PC-3 (cell line): ENCODE measurements around the gene ILF2. TPM values are rescaled to one million over a fixed set of nuclear protein-coding genes. Genes with fewer than 3 reads are reported as not detected.

ENCODE experiments used
- ATAC-seq: fragments of 200-7000 bp; cut with Tn5 transposase; 2 replicates; pipeline ENCODE4 v1.9.1; 2020; ENCODE audit warnings: mild to moderate bottlenecking, moderate library complexity
- BruUV-seq: library from RNA; stranded (reverse); fragments of 400-500 nt; replicated peaks from 2 replicates; lab custom pipeline; 2021; lab: Mats Ljungman, UMichigan
- CTCF ChIA-PET: fragments of 300-600 bp; sonication (Branson Sonifier 250); formaldehyde crosslinking; loops from one replicate; lab custom pipeline; 2022; ENCODE audit warnings: antibody characterized with exemption; lab: Charles Lee
- POLR2A ChIA-PET: fragments of 300-600 bp; sonication (Branson Sonifier 250); formaldehyde crosslinking; loops from one replicate; lab custom pipeline; 2022; ENCODE audit warnings: antibody characterized with exemption; ENCODE audit not compliant: unreplicated experiment; lab: Charles Lee
- DNase-seq: peaks from one replicate; pipeline ENCODE4 v3.0.0-alpha.2; 2015
- H2AFZ ChIP-seq: fragments of 300-600 bp; sonication (generic); 2 replicates; pipeline ENCODE4 v1.6.0; 2016; ENCODE audit warnings: antibody characterized with exemption, low read length
- H3F3A ChIP-seq: fragments of 300-600 bp; sonication (generic); one replicate; pipeline ENCODE4 v1.6.0; 2017; ENCODE audit warnings: antibody characterized with exemption, low read length, control low read depth, mild to moderate bottlenecking; ENCODE audit not compliant: unreplicated experiment
- H3K27ac ChIP-seq: fragments of 300-600 bp; sonication (generic); 2 replicates; pipeline ENCODE4 v1.5.1; 2016; ENCODE audit warnings: mild to moderate bottlenecking, low read length
- H3K27me3 ChIP-seq: fragments of 300-600 bp; sonication (generic); 2 replicates; pipeline ENCODE4 v1.6.1; 2016; ENCODE audit warnings: low read length, mixed read lengths
- H3K36me3 ChIP-seq: fragments of 300-600 bp; sonication (generic); 2 replicates; pipeline ENCODE4 v1.6.1; 2016; ENCODE audit warnings: low read depth, mixed run types, low read length, mixed read lengths
- H3K4me1 ChIP-seq: fragments of 300-600 bp; sonication (generic); 2 replicates; pipeline ENCODE4 v1.5.1; 2016; ENCODE audit warnings: low read length; ENCODE audit not compliant: insufficient read depth
- H3K4me2 ChIP-seq: fragments of 300-600 bp; sonication (generic); 2 replicates; pipeline ENCODE4 v1.6.0; 2016; ENCODE audit warnings: low read length
- H3K4me3 ChIP-seq: fragments of 300-600 bp; sonication (generic); 2 replicates; pipeline ENCODE4 v1.5.1; 2016; ENCODE audit warnings: mild to moderate bottlenecking, low read length, mixed read lengths
- H3K79me2 ChIP-seq: fragments of 300-600 bp; sonication (generic); 2 replicates; pipeline ENCODE4 v1.6.1; 2017; ENCODE audit warnings: low read length, mixed read lengths
- H3K9ac ChIP-seq: fragments of 300-600 bp; sonication (generic); 2 replicates; pipeline ENCODE4 v1.6.0; 2016; ENCODE audit warnings: mild to moderate bottlenecking, low read length
- H3K9me2 ChIP-seq: fragments of 300-600 bp; sonication (generic); replicated peaks from 2 replicates; pipeline ENCODE4 v1.6.1; 2016; ENCODE audit warnings: mixed run types, low read length, mixed read lengths
- H3K9me3 ChIP-seq: fragments of 300-600 bp; sonication (generic); 2 replicates; pipeline ENCODE4 v1.6.1; 2016; ENCODE audit warnings: low read length, mixed read lengths
- H4K20me1 ChIP-seq: fragments of 300-600 bp; sonication (generic); 2 replicates; pipeline ENCODE4 v1.6.1; 2016; ENCODE audit warnings: low read length, mixed read lengths
- EZH2 ChIP-seq: fragments of 300-600 bp; sonication (generic); IDR thresholded peaks from one replicate; pipeline ENCODE4 v1.6.1; 2017; ENCODE audit warnings: antibody characterized with exemption, mild to moderate bottlenecking, low read length; ENCODE audit not compliant: unreplicated experiment
- EZH2phosphoT487 ChIP-seq: fragments of 300-600 bp; sonication (generic); IDR thresholded peaks from 2 replicates; pipeline ENCODE4 v1.6.1; 2018; ENCODE audit warnings: mild to moderate bottlenecking, antibody characterized with exemption, low read length, borderline replicate concordance
- intact Hi-C: fragments of 100-400 bp; cut with micrococcal nuclease; formaldehyde crosslinking; loops from 2 replicates; pipeline ENCODE4 v1.9.0; 2023
- total RNA-seq: library from RNA; depleted of rRNA; stranded (reverse); fragments of >200 nt; gene quantifications from 2 replicates; pipeline ENCODE4 v1.2.3, GENCODE V29; 2014
- TF ChIP-seq, protein P1 (sequence below): fragments of 300-600 bp; sonication (generic); conservative IDR thresholded peaks from 2 replicates; pipeline ENCODE4 v1.5.1; 2017; ENCODE audit warnings: antibody characterized with exemption, low read depth, mild to moderate bottlenecking, low read length

Gene ILF2
- total RNA-seq, 1 experiment from 2014 or later = 439 TPM

- Histone ChIP-seq H2AFZ (peak within 1 kb of the TSS; percentile 91), H3K9me3 (no peaks in the 10 kb centered on the region), H4K20me1 (no peaks in the 10 kb centered on the region), H3K79me2 (peaks cover 13% of the 10 kb centered on the region), H3K4me1 (peaks cover 14% of the 10 kb centered on the region; the same call in 1 of the 2 replicates), H3K27me3 (no peaks in the 10 kb centered on the region), H3K4me2 (peak within 1 kb of the TSS; percentile 96), H3K36me3 (peaks cover 28% of the 10 kb centered on the region), H3K27ac (peak within 1 kb of the TSS; percentile 62), H3K4me3 (peak within 1 kb of the TSS; percentile 89), H3F3A (peaks cover 15% of the 10 kb centered on the region), H3K9ac (peak within 1 kb of the TSS; percentile 90), H3K9me2 (no peaks in the 10 kb centered on the region)
- TF ChIP-seq EZH2 (no peak), EZH2phosphoT487 (no peak)
- TF ChIP-seq, protein P1, sequence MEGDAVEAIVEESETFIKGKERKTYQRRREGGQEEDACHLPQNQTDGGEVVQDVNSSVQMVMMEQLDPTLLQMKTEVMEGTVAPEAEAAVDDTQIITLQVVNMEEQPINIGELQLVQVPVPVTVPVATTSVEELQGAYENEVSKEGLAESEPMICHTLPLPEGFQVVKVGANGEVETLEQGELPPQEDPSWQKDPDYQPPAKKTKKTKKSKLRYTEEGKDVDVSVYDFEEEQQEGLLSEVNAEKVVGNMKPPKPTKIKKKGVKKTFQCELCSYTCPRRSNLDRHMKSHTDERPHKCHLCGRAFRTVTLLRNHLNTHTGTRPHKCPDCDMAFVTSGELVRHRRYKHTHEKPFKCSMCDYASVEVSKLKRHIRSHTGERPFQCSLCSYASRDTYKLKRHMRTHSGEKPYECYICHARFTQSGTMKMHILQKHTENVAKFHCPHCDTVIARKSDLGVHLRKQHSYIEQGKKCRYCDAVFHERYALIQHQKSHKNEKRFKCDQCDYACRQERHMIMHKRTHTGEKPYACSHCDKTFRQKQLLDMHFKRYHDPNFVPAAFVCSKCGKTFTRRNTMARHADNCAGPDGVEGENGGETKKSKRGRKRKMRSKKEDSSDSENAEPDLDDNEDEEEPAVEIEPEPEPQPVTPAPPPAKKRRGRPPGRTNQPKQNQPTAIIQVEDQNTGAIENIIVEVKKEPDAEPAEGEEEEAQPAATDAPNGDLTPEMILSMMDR = no peak; the same call in 1 of the 2 replicates
- DNase-seq (peak; percentile 92), ATAC-seq (peak; percentile 93)
- intact Hi-C loops = loop anchor here (2.0 kb wide), 1 partner anchor 24 kb away; the partner anchor contains the start of gene CHTOP
- ChIA-PET POLR2A (interaction anchor here (0.6 to 0.7 kb wide), 2 partner anchors 20 to 69 kb away, joined by 3 to 8 read pairs; partner anchors contain the start of gene INTS3), CTCF (no interaction called here)
- TSS peak; percentile 75 for BruUV-seq
Measured at GRCh38 chr1:153658400-153659174, 12.2 kb downstream of the ILF2 start, which contains the start of gene SNAPIN. Gene SNAPIN (plus strand): TSS chr1:153658703. CDS start chr1:153658744, 41 bp downstream.

DNA sequence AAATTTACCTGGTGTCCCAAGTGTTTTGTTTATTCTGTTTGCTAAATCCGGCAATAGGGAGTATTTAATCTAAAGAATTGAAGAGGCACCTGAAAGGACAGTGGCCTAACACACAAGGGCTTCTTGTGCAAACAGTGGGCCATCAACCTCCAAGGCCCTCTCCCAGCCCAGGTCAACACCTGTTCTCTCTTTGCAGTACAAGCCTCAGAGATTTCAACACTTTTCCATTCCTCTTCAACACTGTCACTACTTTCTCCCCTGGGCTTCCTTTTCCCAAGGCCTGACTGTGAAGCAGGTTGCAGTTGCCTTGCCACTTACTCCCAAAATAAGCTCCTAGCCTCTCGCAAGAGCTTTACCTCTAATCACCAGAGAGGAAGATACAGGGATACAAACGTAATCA lies 15.5 kb downstream of the ILF2 start:
- H3K36me3 ChIP-seq = no peaks in the 10 kb centered on the region
- BruUV-seq = no TSS peak
- peaks cover 23% of the 10 kb centered on the region for H3K4me1 ChIP-seq
- peaks cover 13% of the 10 kb centered on the region for H3K79me2 ChIP-seq
- no peaks in the 10 kb centered on the region for H3K9me3 ChIP-seq
- no peak overlapping the region for H3K9ac ChIP-seq
- no peak for DNase-seq
- H2AFZ ChIP-seq = no peak overlapping the region
- ChIA-PET POLR2A (interaction anchor here (0.6 kb wide), 1 partner anchor 29 kb away, joined by 4 read pairs; no protein-coding TSS in a partner anchor), CTCF (no interaction called here)
- no peak overlapping the region for H3K4me2 ChIP-seq
- H3K27ac ChIP-seq = no peak overlapping the region
- no peak for ATAC-seq
- H3K9me2 ChIP-seq = no peaks in the 10 kb centered on the region
- H4K20me1 ChIP-seq = no peaks in the 10 kb centered on the region
- intact Hi-C loops = no loop called here
- H3K27me3 ChIP-seq = no peaks in the 10 kb centered on the region
- TF ChIP-seq EZH2 (no peak), EZH2phosphoT487 (no peak)
- TF ChIP-seq, protein P1 = no peak
- H3K4me3 ChIP-seq = no peak overlapping the region
- no peaks in the 10 kb centered on the region for H3F3A ChIP-seq
